ENCODE data around the gene NBPF20. TPM values are rescaled to one million over a fixed set of nuclear protein-coding genes. Genes with fewer than 3 reads are reported as not detected.

The NBPF20 gene
- 1.3 and 1.6 TPM in 2 replicates for total RNA-seq

GRCh38 chr1:145425436-145426029 lies at the start of gene NBPF20:
Gene NBPF20, minus strand, starts transcription at chr1:145425603. Its CDS starts 20,331 bp downstream, at chr1:145405272.

Other genes with a start within 250 kb of the NBPF20 start
- gene PPIAL4D, start 183.4 kb downstream of the NBPF20 start, total RNA-seq, result not detected in 2 replicates
- gene GPR89A, start 182.4 kb upstream of the NBPF20 start, total RNA-seq, result 15.7 and 16.1 TPM in 2 replicates

Measured in mesangial cell (primary cell).